ENCODE data around the gene ADCY10.
"Not testable (repeated sequence)": the region's sequence is repeated elsewhere in the genome, so short reads cannot be mapped to it uniquely, and the experiment has no call there.

ADCY10 gene

GRCh38 chr1:167936930-167937708, 23.2 kb upstream of the ADCY10 start, which contains the start of gene MPC2:
Gene MPC2, minus strand, starts transcription at chr1:167937072. Its CDS starts 1,231 bp downstream, at chr1:167935841.
- peak within 1 kb of the TSS; percentile 100 for H3K9ac ChIP-seq (ENCODE audit: low read depth, low read length)
- peak within 1 kb of the TSS; percentile 97 for H3K27ac ChIP-seq (ENCODE audit: low read length)
- H3K4me3 ChIP-seq (ENCODE audit: low read length), result peak within 1 kb of the TSS; percentile 95
- H3K27me3 ChIP-seq (ENCODE audit: insufficient read depth, low read length), result no peaks in the 10 kb centered on the region
- no peaks in the 10 kb centered on the region for H3K9me3 ChIP-seq (ENCODE audit: insufficient read depth, low read depth, low read length)
- peaks cover 13% of the 10 kb centered on the region; the same call in 1 of the 2 replicates for H3K4me1 ChIP-seq (ENCODE audit: insufficient read depth, low read length)
- no peaks in the 10 kb centered on the region for H3K36me3 ChIP-seq (ENCODE audit: insufficient read depth, low read depth, low read length)

GRCh38 chr1:167936068-167936929, 22.4 kb upstream of the ADCY10 start, which contains the start of gene DCAF6:
Gene DCAF6, plus strand, starts transcription at chr1:167936683. Its CDS starts 229 bp downstream, at chr1:167936912.
- H3K9me3 ChIP-seq (ENCODE audit: insufficient read depth, low read depth, low read length), result no peaks in the 10 kb centered on the region
- peak within 1 kb of the TSS; percentile 100 for H3K9ac ChIP-seq (ENCODE audit: low read depth, low read length)
- peaks cover 13% of the 10 kb centered on the region; the same call in 1 of the 2 replicates for H3K4me1 ChIP-seq (ENCODE audit: insufficient read depth, low read length)
- H3K27ac ChIP-seq (ENCODE audit: low read length), result peak within 1 kb of the TSS; percentile 97
- H3K4me3 ChIP-seq (ENCODE audit: low read length), result peak within 1 kb of the TSS; percentile 95
- no peaks in the 10 kb centered on the region for H3K36me3 ChIP-seq (ENCODE audit: insufficient read depth, low read depth, low read length)
- H3K27me3 ChIP-seq (ENCODE audit: insufficient read depth, low read length), result no peaks in the 10 kb centered on the region

GRCh38 chr1:167935216-167936067, 21.5 kb upstream of the ADCY10 start:
- Histone ChIP-seq H3K36me3 (ENCODE audit: insufficient read depth, low read depth, low read length) (no peaks in the 10 kb centered on the region), H3K27ac (ENCODE audit: low read length) (no peak overlapping the region), H3K9ac (ENCODE audit: low read depth, low read length) (peak overlapping the region; percentile 82), H3K9me3 (ENCODE audit: insufficient read depth, low read depth, low read length) (no peaks in the 10 kb centered on the region), H3K4me3 (ENCODE audit: low read length) (peak overlapping the region; percentile 95), H3K4me1 (ENCODE audit: insufficient read depth, low read length) (peaks cover 13% of the 10 kb centered on the region; the same call in 1 of the 2 replicates), H3K27me3 (ENCODE audit: insufficient read depth, low read length) (no peaks in the 10 kb centered on the region)

- Histone ChIP-seq H3K9ac (ENCODE audit: low read depth, low read length) (peak overlapping the region; percentile 82; the same call in 1 of the 2 replicates), H3K4me1 (ENCODE audit: insufficient read depth, low read length) (peaks cover 13% of the 10 kb centered on the region; the same call in 1 of the 2 replicates), H3K4me3 (ENCODE audit: low read length) (peak overlapping the region; percentile 95), H3K9me3 (ENCODE audit: insufficient read depth, low read depth, low read length) (no peaks in the 10 kb centered on the region), H3K27me3 (ENCODE audit: insufficient read depth, low read length) (no peaks in the 10 kb centered on the region), H3K36me3 (ENCODE audit: insufficient read depth, low read depth, low read length) (no peaks in the 10 kb centered on the region), H3K27ac (ENCODE audit: low read length) (no peak overlapping the region)
Observed at GRCh38 chr1:167934426-167935215, 20.7 kb upstream of the ADCY10 start.

GRCh38 chr1:167933788-167934187, 19.9 kb upstream of the ADCY10 start:
- no peaks in the 10 kb centered on the region for H3K27me3 ChIP-seq (ENCODE audit: insufficient read depth, low read length)
- H3K4me3 ChIP-seq (ENCODE audit: low read length), result 0 out of 2 replicates have a peak overlapping the region, but pooled peaks have one; percentile 95
- no peak overlapping the region for H3K9ac ChIP-seq (ENCODE audit: low read depth, low read length)
- H3K27ac ChIP-seq (ENCODE audit: low read length), result no peak overlapping the region
- no peaks in the 10 kb centered on the region for H3K36me3 ChIP-seq (ENCODE audit: insufficient read depth, low read depth, low read length)
- H3K9me3 ChIP-seq (ENCODE audit: insufficient read depth, low read depth, low read length), result no peaks in the 10 kb centered on the region
- peaks cover 13% of the 10 kb centered on the region; the same call in 1 of the 2 replicates for H3K4me1 ChIP-seq (ENCODE audit: insufficient read depth, low read length)

- peaks cover 3% of the 10 kb centered on the region; the same call in 1 of the 2 replicates for H3K4me1 ChIP-seq (ENCODE audit: insufficient read depth, low read length)
- no peaks in the 10 kb centered on the region for H3K36me3 ChIP-seq (ENCODE audit: insufficient read depth, low read depth, low read length)
- H3K27ac ChIP-seq (ENCODE audit: low read length), result no peak overlapping the region
- no peak overlapping the region for H3K9ac ChIP-seq (ENCODE audit: low read depth, low read length)
- no peaks in the 10 kb centered on the region for H3K9me3 ChIP-seq (ENCODE audit: insufficient read depth, low read depth, low read length)
- H3K4me3 ChIP-seq (ENCODE audit: low read length), result no peak overlapping the region
- H3K27me3 ChIP-seq (ENCODE audit: insufficient read depth, low read length), result no peaks in the 10 kb centered on the region
Observed at GRCh38 chr1:167929725-167930124, 15.8 kb upstream of the ADCY10 start.

GRCh38 chr1:167928919-167929318, 15.0 kb upstream of the ADCY10 start:
- H3K4me3 ChIP-seq (ENCODE audit: low read length); H3K27ac ChIP-seq (ENCODE audit: low read length); H3K27me3 ChIP-seq (ENCODE audit: insufficient read depth, low read length); H3K36me3 ChIP-seq (ENCODE audit: insufficient read depth, low read depth, low read length); H3K4me1 ChIP-seq (ENCODE audit: insufficient read depth, low read length); H3K9me3 ChIP-seq (ENCODE audit: insufficient read depth, low read depth, low read length); H3K9ac ChIP-seq (ENCODE audit: low read depth, low read length): not testable (repeated sequence)

GRCh38 chr1:167928457-167928852, 14.5 kb upstream of the ADCY10 start:
- H3K27me3 ChIP-seq (ENCODE audit: insufficient read depth, low read length), result no peaks in the 10 kb centered on the region
- no peak overlapping the region for H3K9ac ChIP-seq (ENCODE audit: low read depth, low read length)
- no peak overlapping the region for H3K27ac ChIP-seq (ENCODE audit: low read length)
- no peaks in the 10 kb centered on the region for H3K36me3 ChIP-seq (ENCODE audit: insufficient read depth, low read depth, low read length)
- H3K4me3 ChIP-seq (ENCODE audit: low read length), result no peak overlapping the region
- H3K4me1 ChIP-seq (ENCODE audit: insufficient read depth, low read length), result no peaks in the 10 kb centered on the region; the same call in 1 of the 2 replicates
- no peaks in the 10 kb centered on the region for H3K9me3 ChIP-seq (ENCODE audit: insufficient read depth, low read depth, low read length)

GRCh38 chr1:167927046-167927754, 13.3 kb upstream of the ADCY10 start:
- no peaks in the 10 kb centered on the region for H3K9me3 ChIP-seq (ENCODE audit: insufficient read depth, low read depth, low read length)
- H3K36me3 ChIP-seq (ENCODE audit: insufficient read depth, low read depth, low read length), result no peaks in the 10 kb centered on the region
- H3K27ac ChIP-seq (ENCODE audit: low read length), result no peak overlapping the region
- H3K4me3 ChIP-seq (ENCODE audit: low read length), result no peak overlapping the region
- H3K4me1 ChIP-seq (ENCODE audit: insufficient read depth, low read length), result no peaks in the 10 kb centered on the region; the same call in 1 of the 2 replicates
- H3K27me3 ChIP-seq (ENCODE audit: insufficient read depth, low read length), result no peaks in the 10 kb centered on the region
- H3K9ac ChIP-seq (ENCODE audit: low read depth, low read length), result no peak overlapping the region

GRCh38 chr1:167926486-167926997, 12.6 kb upstream of the ADCY10 start:
- Histone ChIP-seq H3K27ac (ENCODE audit: low read length) (no peak overlapping the region), H3K4me1 (ENCODE audit: insufficient read depth, low read length) (no peaks in the 10 kb centered on the region; the same call in 1 of the 2 replicates), H3K9me3 (ENCODE audit: insufficient read depth, low read depth, low read length) (no peaks in the 10 kb centered on the region), H3K9ac (ENCODE audit: low read depth, low read length) (no peak overlapping the region), H3K36me3 (ENCODE audit: insufficient read depth, low read depth, low read length) (no peaks in the 10 kb centered on the region), H3K27me3 (ENCODE audit: insufficient read depth, low read length) (no peaks in the 10 kb centered on the region), H3K4me3 (ENCODE audit: low read length) (no peak overlapping the region)
